IMR-90 (cell line): Measurements from ENCODE around the gene FADS6. TPM values are rescaled to one million over a fixed set of nuclear protein-coding genes. Genes with fewer than 3 reads are reported as not detected.

Experiments used
- ATAC-seq: fragments of 200-7000 bp; cut with Tn5 transposase; 2 replicates; pipeline ENCODE4 v1.9.1; 2020; ENCODE audit warnings: low read depth, mild to moderate bottlenecking, moderate library complexity
- BruUV-seq: library from RNA; stranded (reverse); fragments of 400-500 nt; replicated peaks from 2 replicates; lab custom pipeline; 2021; lab: Mats Ljungman, UMichigan
- CTCF ChIA-PET: fragments of 300-600 bp; formaldehyde crosslinking; extraction: SDS; loops from one replicate; lab custom pipeline; 2021; ENCODE audit warnings: antibody characterized with exemption; lab: Yijun Ruan, JAX
- POLR2A ChIA-PET: fragments of 300-600 bp; sonication (Branson Sonifier 250); formaldehyde crosslinking; loops from one replicate; lab custom pipeline; 2022; ENCODE audit warnings: antibody characterized with exemption; ENCODE audit not compliant: unreplicated experiment; lab: Charles Lee
- DNase-seq: peaks from one replicate; pipeline ENCODE4 v3.0.0; 2013
- H2AFZ ChIP-seq: replicated peaks from 2 replicates; pipeline ENCODE3; 2013; ENCODE audit warnings: low read length, mild to moderate bottlenecking; ENCODE audit not compliant: poor library complexity
- H2AK5ac ChIP-seq: 2 replicates; pipeline ENCODE4 v1.6.1; 2013; ENCODE audit warnings: low read depth, low read length, inconsistent platforms
- H2AK9ac ChIP-seq: replicated peaks from 2 replicates; pipeline ENCODE3; 2013; ENCODE audit warnings: mild to moderate bottlenecking, low read depth, low read length, moderate library complexity; ENCODE audit not compliant: poor library complexity
- H2BK120ac ChIP-seq: 2 replicates; pipeline ENCODE4 v1.6.1; 2013; ENCODE audit warnings: low read depth, low read length, inconsistent platforms
- H2BK15ac ChIP-seq: 3 replicates; pipeline ENCODE4 v1.6.1; 2013; ENCODE audit warnings: low read depth, low read length, inconsistent platforms
- H2BK20ac ChIP-seq: 2 replicates; pipeline ENCODE4 v1.6.1; 2013; ENCODE audit warnings: low read depth, mild to moderate bottlenecking, inconsistent platforms, low read length, moderate library complexity
- H2BK5ac ChIP-seq: 2 replicates; pipeline ENCODE4 v1.6.1; 2013; ENCODE audit warnings: mild to moderate bottlenecking, low read depth, low read length, inconsistent platforms; ENCODE audit not compliant: poor library complexity, severe bottlenecking
- H3K14ac ChIP-seq: replicated peaks from 2 replicates; pipeline ENCODE4 v1.6.1; 2013; ENCODE audit warnings: low read depth, low read length, inconsistent platforms
- H3K18ac ChIP-seq: 2 replicates; pipeline ENCODE4 v1.6.1; 2013; ENCODE audit warnings: low read depth, low read length, control low read depth
- H3K23ac ChIP-seq: 2 replicates; pipeline ENCODE4 v1.6.1; 2013; ENCODE audit warnings: low read depth, low read length, inconsistent platforms
- H3K27ac ChIP-seq: 2 replicates; pipeline ENCODE4 v1.5.1; 2013; ENCODE audit warnings: mild to moderate bottlenecking, control low read depth, low read length; ENCODE audit not compliant: insufficient read depth
- H3K27me3 ChIP-seq: 2 replicates; pipeline ENCODE4 v1.6.1; 2013; ENCODE audit warnings: low read length; ENCODE audit not compliant: control insufficient read depth, insufficient read depth
- H3K36me3 ChIP-seq: 2 replicates; pipeline ENCODE4 v1.6.1; 2013; ENCODE audit warnings: low read length, mixed read lengths; ENCODE audit not compliant: control insufficient read depth, insufficient read depth
- H3K4ac ChIP-seq: 2 replicates; pipeline ENCODE4 v1.6.1; 2013; ENCODE audit warnings: low read depth, low read length, inconsistent platforms
- H3K4me1 ChIP-seq: 2 replicates; pipeline ENCODE4 v1.6.1; 2013; ENCODE audit warnings: low read length, mixed read lengths; ENCODE audit not compliant: control insufficient read depth, insufficient read depth
- H3K4me2 ChIP-seq: 2 replicates; pipeline ENCODE4 v1.6.1; 2013; ENCODE audit warnings: low read depth, mild to moderate bottlenecking, control low read depth, low read length, moderate library complexity
- H3K4me3 ChIP-seq: 2 replicates; pipeline ENCODE4 v1.5.1; 2013; ENCODE audit warnings: low read depth, mild to moderate bottlenecking, control low read depth, low read length, moderate library complexity; ENCODE audit not compliant: insufficient read depth
- H3K56ac ChIP-seq: 2 replicates; pipeline ENCODE4 v1.6.1; 2013; ENCODE audit warnings: low read length, inconsistent platforms; ENCODE audit not compliant: insufficient read depth; ENCODE audit errors: extremely low read depth
- H3K79me1 ChIP-seq, 2 experiments: 2 replicates each; pipeline ENCODE4 v1.6.1; 2013; ENCODE audit warnings: low read length in 2 of 2, inconsistent platforms in 1 of 2, low read depth in 1 of 2
- H3K9ac ChIP-seq: 2 replicates; pipeline ENCODE4 v1.6.1; 2013; ENCODE audit warnings: low read depth, low read length, control low read depth
- H3K9me1 ChIP-seq: 2 replicates; pipeline ENCODE4 v1.6.1; 2013; ENCODE audit warnings: low read length, inconsistent platforms; ENCODE audit not compliant: insufficient read depth
- H3K9me3 ChIP-seq: 2 replicates; pipeline ENCODE4 v1.6.1; 2013; ENCODE audit warnings: low read length; ENCODE audit not compliant: control insufficient read depth, insufficient read depth
- H4K20me1 ChIP-seq: 2 replicates; pipeline ENCODE4 v1.6.1; 2013; ENCODE audit warnings: low read length, inconsistent platforms; ENCODE audit not compliant: insufficient read depth
- H4K5ac ChIP-seq: 2 replicates; pipeline ENCODE4 v1.6.1; 2013; ENCODE audit warnings: mild to moderate bottlenecking, low read depth, low read length, control low read depth
- H4K8ac ChIP-seq, 2 experiments: 2 replicates each; pipeline ENCODE4 v1.6.1; 2013; ENCODE audit warnings: low read depth in 2 of 2, low read length in 2 of 2, control low read depth in 1 of 2, inconsistent platforms in 1 of 2
- H4K91ac ChIP-seq: 2 replicates; pipeline ENCODE4 v1.6.1; 2013; ENCODE audit warnings: low read depth, low read length, inconsistent platforms; ENCODE audit not compliant: insufficient read depth
- CEBPB ChIP-seq: IDR thresholded peaks from 2 replicates; pipeline ENCODE4 v1.6.1; 2012; ENCODE audit warnings: low read depth, low read length, improper control_type of control experiment
- ELK1 ChIP-seq: fragments of 150-350 bp; IDR thresholded peaks from 2 replicates; pipeline ENCODE4 v1.6.1; 2016; ENCODE audit warnings: low read depth, mild to moderate bottlenecking, low read length, moderate library complexity, borderline replicate concordance
- FOS ChIP-seq: fragments of 150-350 bp; IDR thresholded peaks from 2 replicates; pipeline ENCODE4 v1.6.1; 2016; ENCODE audit warnings: low read depth, low read length
- MXI1 ChIP-seq: IDR thresholded peaks from 2 replicates; pipeline ENCODE4 v1.6.1; 2012; ENCODE audit warnings: low read depth, mild to moderate bottlenecking, low read length, moderate library complexity, borderline replicate concordance
- POLR2A ChIP-seq: IDR thresholded peaks from 2 replicates; pipeline ENCODE4 v1.6.1; 2012; ENCODE audit warnings: mild to moderate bottlenecking, low read depth, low read length
- RAD21 ChIP-seq: IDR thresholded peaks from 2 replicates; pipeline ENCODE4 v1.6.1; 2012; ENCODE audit warnings: low read length, improper control_type of control experiment
- RFX5 ChIP-seq: IDR thresholded peaks from 2 replicates; pipeline ENCODE4 v1.8.0; 2012; ENCODE audit warnings: low read depth, mild to moderate bottlenecking, low read length, moderate library complexity
- SMC3 ChIP-seq: fragments of 150-350 bp; IDR thresholded peaks from 2 replicates; pipeline ENCODE4 v1.6.1; 2016; ENCODE audit warnings: low read depth, mild to moderate bottlenecking, antibody characterized with exemption, low read length, moderate library complexity
- WGBS, 2 experiments: methylation state at CpG; one replicate each; pipeline versions ENCODE4 v1.1.5 to v1.1.7; 2013; ENCODE audit warnings: missing lambda C conversion rate in 2 of 2; ENCODE audit not compliant: insufficient read length in 1 of 2; ENCODE audit errors: extremely low coverage in 2 of 2; 5-methylcytosine and 5-hydroxymethylcytosine counted together
- dilution Hi-C: fragments of 300-500 bp; cut with HindIII; formaldehyde crosslinking; loops from one replicate; pipeline ENCODE4 v1.14.3; 2018; ENCODE audit warnings: low sequenced_read_pairs; ENCODE audit not compliant: unreplicated experiment
- in situ Hi-C: fragments of 300-500 bp; cut with MboI; formaldehyde crosslinking; loops from 3 replicates; pipeline ENCODE4 v1.14.3; 2019; ENCODE audit warnings: low sequenced_read_pairs, inconsistent platforms, mixed read lengths
- intact Hi-C: fragments of 100-400 bp; cut with micrococcal nuclease; formaldehyde crosslinking; loops from 2 replicates; pipeline ENCODE4 v1.10.0; 2022
- polyA plus RNA-seq, 3 experiments: library from polyadenylated mRNA; depleted of rRNA; stranded (reverse); fragments of >200 nt; gene quantifications; 2 replicates each; pipeline ENCODE4 v1.2.3, GENCODE V29; 2012; ENCODE audit warnings: low replicate concordance in 1 of 3
- total RNA-seq: library from RNA; depleted of rRNA; stranded (reverse); fragments of >200 nt; gene quantifications from 2 replicates; pipeline ENCODE4 v1.2.3, GENCODE V29; 2012
- TF ChIP-seq, protein P1 (sequence below): conservative IDR thresholded peaks from 2 replicates; pipeline ENCODE4 v1.5.1; 2012; ENCODE audit warnings: mild to moderate bottlenecking, low read depth, low read length, improper control_type of control experiment

The FADS6 gene
- total and polyA plus RNA-seq, 2 of the 4 experiments (the other 2 are of a cell fraction): not detected

GRCh38 chr17:74853048-74853397, 40.4 kb downstream of the FADS6 start:
- POLR2A ChIA-PET: no interaction called here
- BruUV-seq: no TSS peak
- H2AK5ac ChIP-seq: no peak overlapping the region

More at GRCh38 chr17:74853048-74853397, 40.4 kb downstream of the FADS6 start:
- H2AFZ ChIP-seq: no peak overlapping the region
- no CpG with 5 or more reads among the region's 9 CpGs for WGBS, 2 experiments
- no peak overlapping the region for H3K9ac ChIP-seq
- no peaks in the 10 kb centered on the region for H3K36me3 ChIP-seq
- H3K4ac ChIP-seq: no peak overlapping the region
- H3K79me1 ChIP-seq: no peaks in the 10 kb centered on the region
- H3K4me3 ChIP-seq: no peak overlapping the region
- no peak overlapping the region for H2BK15ac ChIP-seq
- H3K14ac ChIP-seq: no peak overlapping the region
- H3K27me3 ChIP-seq: peaks cover 65% of the 10 kb centered on the region
- H4K8ac ChIP-seq: no peak overlapping the region
- CTCF ChIA-PET: interaction anchor here (0.7 kb wide), 1 partner anchor 14 kb away, joined by 3 read pairs; no protein-coding TSS in a partner anchor
- no peak overlapping the region for H4K5ac ChIP-seq
- DNase-seq (no peak), ATAC-seq (no peak)
- no peak overlapping the region for H3K18ac ChIP-seq
- no peak overlapping the region for H3K56ac ChIP-seq
- intact Hi-C loops (no loop called here), in situ Hi-C loops (loop anchor here (25.0 kb wide), 1 partner anchor 641 kb away; the partner anchor contains the start of genes RPL38 and TTYH2), dilution Hi-C loops (no loop called here)
- no peak overlapping the region for H2BK120ac ChIP-seq
- H3K23ac ChIP-seq: no peak overlapping the region
- no peaks in the 10 kb centered on the region; the same call in 1 of the 2 replicates for H3K4me1 ChIP-seq
- no peak overlapping the region for H2BK5ac ChIP-seq
- no peak overlapping the region for H2BK20ac ChIP-seq
- TF ChIP-seq SMC3 (no peak), CEBPB (no peak), MXI1 (no peak), RFX5 (no peak), FOS (no peak), POLR2A (no peak), RAD21 (no peak), ELK1 (no peak)
- TF ChIP-seq, protein P1, sequence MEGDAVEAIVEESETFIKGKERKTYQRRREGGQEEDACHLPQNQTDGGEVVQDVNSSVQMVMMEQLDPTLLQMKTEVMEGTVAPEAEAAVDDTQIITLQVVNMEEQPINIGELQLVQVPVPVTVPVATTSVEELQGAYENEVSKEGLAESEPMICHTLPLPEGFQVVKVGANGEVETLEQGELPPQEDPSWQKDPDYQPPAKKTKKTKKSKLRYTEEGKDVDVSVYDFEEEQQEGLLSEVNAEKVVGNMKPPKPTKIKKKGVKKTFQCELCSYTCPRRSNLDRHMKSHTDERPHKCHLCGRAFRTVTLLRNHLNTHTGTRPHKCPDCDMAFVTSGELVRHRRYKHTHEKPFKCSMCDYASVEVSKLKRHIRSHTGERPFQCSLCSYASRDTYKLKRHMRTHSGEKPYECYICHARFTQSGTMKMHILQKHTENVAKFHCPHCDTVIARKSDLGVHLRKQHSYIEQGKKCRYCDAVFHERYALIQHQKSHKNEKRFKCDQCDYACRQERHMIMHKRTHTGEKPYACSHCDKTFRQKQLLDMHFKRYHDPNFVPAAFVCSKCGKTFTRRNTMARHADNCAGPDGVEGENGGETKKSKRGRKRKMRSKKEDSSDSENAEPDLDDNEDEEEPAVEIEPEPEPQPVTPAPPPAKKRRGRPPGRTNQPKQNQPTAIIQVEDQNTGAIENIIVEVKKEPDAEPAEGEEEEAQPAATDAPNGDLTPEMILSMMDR: no peak
- H3K4me2 ChIP-seq: no peak overlapping the region
- no peaks in the 10 kb centered on the region; the same call in 1 of the 2 replicates for H4K20me1 ChIP-seq
- H2AK9ac ChIP-seq: peak overlapping the region; percentile 1
- H3K9me3 ChIP-seq: peaks cover 2% of the 10 kb centered on the region; the same call in 1 of the 2 replicates
- H3K9me1 ChIP-seq: no peaks in the 10 kb centered on the region
- no peak overlapping the region for H3K27ac ChIP-seq
- no peak overlapping the region for H4K91ac ChIP-seq
